CD4-positive, alpha-beta T cell treated with Interleukin-12 subunit alpha and Interleukin-12 subunit beta, for 1 hour (primary cell): ENCODE results near the gene ARL4C.

Experiments used
- DNase-seq: peaks from one replicate; pipeline ENCODE4 v3.0.0-alpha.2; 2020

The ARL4C gene

DNA sequence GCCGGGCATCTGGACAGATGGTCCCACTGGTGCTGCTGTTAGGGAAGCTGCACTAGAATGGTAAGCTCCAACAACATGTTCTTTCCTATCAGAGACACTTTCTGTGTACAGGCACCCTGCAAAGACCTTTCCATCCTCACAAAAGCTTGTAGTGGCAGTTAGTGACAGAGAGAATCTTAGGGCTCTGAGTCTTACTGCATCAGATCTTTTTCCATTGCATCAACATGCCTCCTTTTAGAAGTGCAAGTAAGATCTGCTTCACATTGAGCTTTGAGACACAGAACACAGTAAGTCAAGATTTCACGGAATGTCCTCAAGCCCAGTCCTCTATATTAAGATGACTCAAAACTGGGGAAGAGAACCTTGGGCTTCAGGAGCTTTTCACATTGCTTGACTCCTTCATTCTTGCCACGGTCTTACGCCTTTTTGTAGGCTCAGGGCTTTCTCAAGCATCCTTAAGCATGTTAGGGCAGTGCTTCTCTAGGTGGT is 52.6 kb downstream of the ARL4C start:
- no peak for DNase-seq
